ENCODE measurements around the gene PLCB1.

Gene PLCB1

DNA sequence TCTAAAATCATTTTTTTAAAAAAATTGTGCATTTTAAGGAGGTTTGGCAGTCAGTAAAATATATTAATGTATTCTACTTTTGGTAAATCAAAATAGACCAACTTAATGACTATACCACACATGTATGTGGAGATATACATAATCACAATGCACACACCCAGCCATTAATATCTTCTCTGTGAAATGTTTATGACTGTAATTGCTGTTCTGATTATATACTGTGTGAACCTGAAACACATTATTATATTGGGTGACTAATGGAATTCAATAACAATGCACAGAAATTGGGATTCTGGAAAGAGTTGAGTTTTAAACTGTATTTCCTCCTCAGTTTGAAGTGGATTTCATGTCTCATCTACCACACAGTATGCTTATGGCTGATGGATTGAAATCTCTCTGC, 233.6 kb downstream of the PLCB1 start:
- no peak for DNase-seq (ENCODE audit: low read depth)
- no peak overlapping the region for H3K4me3 ChIP-seq (ENCODE audit: control insufficient read depth, low read depth, low read length)
- TF ChIP-seq, protein P1, sequence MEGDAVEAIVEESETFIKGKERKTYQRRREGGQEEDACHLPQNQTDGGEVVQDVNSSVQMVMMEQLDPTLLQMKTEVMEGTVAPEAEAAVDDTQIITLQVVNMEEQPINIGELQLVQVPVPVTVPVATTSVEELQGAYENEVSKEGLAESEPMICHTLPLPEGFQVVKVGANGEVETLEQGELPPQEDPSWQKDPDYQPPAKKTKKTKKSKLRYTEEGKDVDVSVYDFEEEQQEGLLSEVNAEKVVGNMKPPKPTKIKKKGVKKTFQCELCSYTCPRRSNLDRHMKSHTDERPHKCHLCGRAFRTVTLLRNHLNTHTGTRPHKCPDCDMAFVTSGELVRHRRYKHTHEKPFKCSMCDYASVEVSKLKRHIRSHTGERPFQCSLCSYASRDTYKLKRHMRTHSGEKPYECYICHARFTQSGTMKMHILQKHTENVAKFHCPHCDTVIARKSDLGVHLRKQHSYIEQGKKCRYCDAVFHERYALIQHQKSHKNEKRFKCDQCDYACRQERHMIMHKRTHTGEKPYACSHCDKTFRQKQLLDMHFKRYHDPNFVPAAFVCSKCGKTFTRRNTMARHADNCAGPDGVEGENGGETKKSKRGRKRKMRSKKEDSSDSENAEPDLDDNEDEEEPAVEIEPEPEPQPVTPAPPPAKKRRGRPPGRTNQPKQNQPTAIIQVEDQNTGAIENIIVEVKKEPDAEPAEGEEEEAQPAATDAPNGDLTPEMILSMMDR (conservative IDR thresholded peaks at IDR 0.05; ENCODE audit: control insufficient read depth, insufficient read depth, low read depth, low read length): no peak

DNA sequence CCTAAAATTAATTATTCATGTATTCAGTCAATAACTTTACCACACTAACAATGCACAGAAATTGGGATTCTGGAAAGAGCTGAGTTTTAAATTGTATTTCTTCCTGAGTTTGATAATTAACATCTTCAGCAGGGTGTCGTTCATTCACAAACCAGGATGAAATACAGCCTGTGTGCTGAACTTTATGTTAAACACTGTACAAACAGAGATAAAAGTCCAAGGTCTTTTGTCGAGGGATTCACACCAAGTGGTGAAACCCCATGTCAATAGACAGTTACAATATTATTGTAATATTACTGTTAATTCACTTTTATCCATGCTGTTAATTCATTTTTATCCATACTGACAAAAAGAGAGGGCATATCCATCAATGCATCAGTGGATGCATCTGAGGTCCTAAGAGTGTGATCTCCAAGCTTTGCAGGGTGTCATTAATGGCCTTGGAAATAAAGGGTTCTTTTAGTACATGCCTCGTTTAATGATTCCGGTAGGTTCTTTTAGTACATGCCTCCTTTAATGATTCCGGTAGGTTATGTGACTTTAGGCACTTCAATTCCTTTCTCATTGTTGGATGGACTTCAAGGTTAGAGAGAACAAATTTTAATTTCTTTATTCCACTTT, 234.3 kb downstream of the PLCB1 start:
- DNase-seq (ENCODE audit: low read depth): no peak
- TF ChIP-seq, protein P1 (conservative IDR thresholded peaks at IDR 0.05; ENCODE audit: control insufficient read depth, insufficient read depth, low read depth, low read length): no peak
- H3K4me3 ChIP-seq (ENCODE audit: control insufficient read depth, low read depth, low read length): no peak overlapping the region

DNA sequence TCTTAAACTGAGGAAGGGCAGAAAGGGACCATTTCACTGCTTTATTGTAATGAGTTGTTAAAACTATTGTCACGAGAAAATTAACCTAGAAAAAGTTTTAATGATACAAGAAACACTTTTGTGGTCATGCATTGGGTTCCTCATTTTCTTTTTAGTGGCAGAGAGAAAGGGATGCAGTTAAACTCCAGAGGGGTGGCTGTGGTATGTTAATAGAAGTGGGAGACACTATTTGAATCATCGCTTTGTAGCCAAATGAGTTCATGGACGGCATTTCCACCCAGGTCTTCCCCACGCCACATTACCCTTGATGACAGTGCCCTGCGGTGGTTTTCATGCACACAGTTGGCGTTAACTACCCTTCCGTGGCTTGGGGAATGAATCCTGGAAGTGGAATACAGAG, 235.6 kb downstream of the PLCB1 start:
- DNase-seq (ENCODE audit: low read depth): no peak
- no peak overlapping the region for H3K4me3 ChIP-seq (ENCODE audit: control insufficient read depth, low read depth, low read length)
- TF ChIP-seq, protein P1 (conservative IDR thresholded peaks at IDR 0.05; ENCODE audit: control insufficient read depth, insufficient read depth, low read depth, low read length): no peak

DNA sequence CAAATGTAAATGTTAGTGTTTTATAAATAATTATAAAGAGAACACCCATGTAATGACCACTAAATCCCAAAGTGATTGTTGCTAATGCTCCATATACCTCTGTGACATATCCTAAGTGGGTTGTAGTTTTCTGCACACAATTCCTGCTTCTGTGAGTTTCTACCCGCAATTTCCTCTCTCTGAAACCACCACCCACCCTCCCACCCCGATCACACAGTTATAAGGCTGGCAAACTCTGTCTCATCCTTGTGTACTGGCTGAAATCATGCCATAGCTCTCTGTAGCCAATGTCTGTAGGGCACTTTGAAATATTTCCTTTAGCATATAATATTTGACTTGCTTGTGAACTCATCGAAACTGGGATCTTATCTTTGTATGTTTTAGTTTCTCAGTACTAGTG, 236.6 kb downstream of the PLCB1 start:
- no peak for DNase-seq (ENCODE audit: low read depth)
- no peak overlapping the region for H3K4me3 ChIP-seq (ENCODE audit: control insufficient read depth, low read depth, low read length)
- TF ChIP-seq, protein P1 (conservative IDR thresholded peaks at IDR 0.05; ENCODE audit: control insufficient read depth, insufficient read depth, low read depth, low read length): no peak

DNA sequence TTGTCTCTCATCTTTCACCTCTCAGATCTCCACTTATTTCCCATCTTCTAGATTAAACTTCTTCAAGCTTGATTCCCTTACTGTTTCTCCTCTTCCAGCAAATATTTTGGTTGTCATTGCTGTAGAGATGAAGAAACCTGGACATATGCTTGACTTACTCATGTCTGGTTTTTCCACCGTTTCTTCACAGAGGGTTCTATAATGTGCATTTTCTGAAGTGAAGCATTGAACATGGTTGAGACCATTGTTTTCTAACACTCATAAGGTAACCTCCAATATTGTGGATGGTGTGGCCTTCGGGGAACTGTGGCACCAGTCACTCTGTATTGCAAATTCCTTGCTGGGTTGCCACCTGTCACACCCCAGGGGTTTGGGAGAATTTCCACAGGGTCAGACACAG, 237.2 kb downstream of the PLCB1 start:
- DNase-seq (ENCODE audit: low read depth): no peak
- H3K4me3 ChIP-seq (ENCODE audit: control insufficient read depth, low read depth, low read length): no peak overlapping the region
- TF ChIP-seq, protein P1 (conservative IDR thresholded peaks at IDR 0.05; ENCODE audit: control insufficient read depth, insufficient read depth, low read depth, low read length): no peak

DNA sequence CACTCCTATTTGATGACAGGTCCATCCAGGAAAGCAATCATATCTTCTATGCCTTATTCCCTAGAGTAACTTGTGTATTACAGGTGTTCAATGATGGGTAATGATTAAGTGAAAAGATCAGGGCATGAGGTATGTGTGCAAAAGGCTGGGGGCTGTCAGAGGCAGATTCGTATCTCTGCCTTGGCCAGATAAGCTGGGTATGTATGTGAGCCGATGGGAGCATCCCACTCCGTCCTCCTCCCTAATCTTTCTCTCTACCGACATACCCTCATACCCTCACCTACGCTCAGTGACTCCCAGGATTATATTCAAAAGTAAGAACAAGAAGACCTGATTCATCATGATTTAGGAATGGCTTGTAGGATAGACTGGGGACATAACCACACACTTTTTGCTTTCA, 238.7 kb downstream of the PLCB1 start:
- TF ChIP-seq, protein P1 (conservative IDR thresholded peaks at IDR 0.05; ENCODE audit: control insufficient read depth, insufficient read depth, low read depth, low read length): no peak
- H3K4me3 ChIP-seq (ENCODE audit: control insufficient read depth, low read depth, low read length): no peak overlapping the region
- no peak for DNase-seq (ENCODE audit: low read depth)

Data from fibroblast of mammary gland (primary cell).